RCC 7860 (cell line): Measurements from ENCODE around the gene KCNT2.

Experiments
- DNase-seq: peaks from one replicate; pipeline ENCODE4 v3.0.0-alpha.2; 2015; ENCODE audit warnings: low spot score
- FAIRE-seq: peaks from 2 replicates; lab custom pipeline; 2012; peaks lifted over from hg19 to GRCh38; lab: Jason Lieb, UNC

The KCNT2 gene

GRCh38 chr1:196451103-196451502, 157.1 kb downstream of the KCNT2 start:
- no peak for FAIRE-seq

GRCh38 chr1:196450143-196451095, 157.8 kb downstream of the KCNT2 start:
- FAIRE-seq, result no peak
- no peak for DNase-seq

More at GRCh38 chr1:196451103-196451502, 157.1 kb downstream of the KCNT2 start:
- DNase-seq, result no peak

GRCh38 chr1:196449460-196449859, 158.8 kb downstream of the KCNT2 start:
- DNase-seq (no peak), FAIRE-seq (no peak)

GRCh38 chr1:196445775-196446174, 162.5 kb downstream of the KCNT2 start:
- FAIRE-seq (no peak), DNase-seq (no peak)

- no peak for DNase-seq
- no peak for FAIRE-seq
Measured at GRCh38 chr1:196444634-196445033, 163.6 kb downstream of the KCNT2 start.

- FAIRE-seq (no peak), DNase-seq (no peak)
Measured at GRCh38 chr1:196442366-196442765, 165.9 kb downstream of the KCNT2 start.

GRCh38 chr1:196440711-196441110, 167.5 kb downstream of the KCNT2 start:
- FAIRE-seq (no peak), DNase-seq (no peak)

- FAIRE-seq (no peak), DNase-seq (peak; percentile 39)
Measured at GRCh38 chr1:196438329-196438728, 169.9 kb downstream of the KCNT2 start.

- no peak for FAIRE-seq
- no peak for DNase-seq
Measured at GRCh38 chr1:196437671-196438070, 170.6 kb downstream of the KCNT2 start.

- FAIRE-seq, result no peak
- DNase-seq, result no peak
Measured at GRCh38 chr1:196433000-196433399, 175.2 kb downstream of the KCNT2 start.

GRCh38 chr1:196427976-196428734, 180.1 kb downstream of the KCNT2 start:
- DNase-seq, result no peak
- no peak for FAIRE-seq

GRCh38 chr1:196425513-196425912, 182.7 kb downstream of the KCNT2 start:
- DNase-seq (no peak), FAIRE-seq (no peak)

- no peak for FAIRE-seq
- no peak for DNase-seq
Measured at GRCh38 chr1:196423612-196424011, 184.6 kb downstream of the KCNT2 start.

GRCh38 chr1:196418772-196419171, 189.5 kb downstream of the KCNT2 start:
- FAIRE-seq (no peak), DNase-seq (no peak)

- FAIRE-seq, result no peak
Measured at GRCh38 chr1:196415978-196416377, 192.3 kb downstream of the KCNT2 start.

GRCh38 chr1:196412326-196412725, 195.9 kb downstream of the KCNT2 start:
- no peak for FAIRE-seq
- DNase-seq, result no peak

More at GRCh38 chr1:196415978-196416377, 192.3 kb downstream of the KCNT2 start:
- DNase-seq, result no peak

GRCh38 chr1:196410768-196411167, 197.5 kb downstream of the KCNT2 start:
- FAIRE-seq (no peak), DNase-seq (no peak)

GRCh38 chr1:196409586-196409985, 198.7 kb downstream of the KCNT2 start:
- DNase-seq (no peak), FAIRE-seq (peak; percentile 2)

- FAIRE-seq (no peak), DNase-seq (no peak)
Measured at GRCh38 chr1:196407358-196408051, 200.7 kb downstream of the KCNT2 start.

- DNase-seq, result no peak
- FAIRE-seq, result no peak
Measured at GRCh38 chr1:196405839-196406238, 202.4 kb downstream of the KCNT2 start.
